Omental fat pad (tissue), 4 donors: ENCODE results near the gene ARPC4. TPM values are rescaled to one million over a fixed set of nuclear protein-coding genes. Genes with fewer than 3 reads are reported as not detected.

Source experiments
- ATAC-seq: fragments of 150-250 bp; one replicate; pipeline ENCODE4 v1.9.1; 2016; ENCODE audit warnings: mild to moderate bottlenecking, moderate library complexity; ENCODE audit not compliant: low FRiP score
- DNase-seq: peaks from one replicate; pipeline ENCODE4 v3.0.0-alpha.2; 2019; ENCODE audit warnings: low spot score
- total RNA-seq, 4 donors: library from RNA; depleted of rRNA; stranded (reverse); fragments of >200 nt; gene quantifications; one replicate each; pipeline ENCODE4 v1.1.0, GENCODE V29; 2016
- TF ChIP-seq, protein P1 (sequence below), 3 donors: fragments of 450-650 bp; IDR thresholded peaks; one replicate each; pipeline ENCODE4 v1.5.1; 2016 to 2017; ENCODE audit warnings: antibody characterized with exemption in 3 of 3, mild to moderate bottlenecking in 3 of 3, moderate library complexity in 2 of 3

The ARPC4 gene
- total RNA-seq, 4 donors from 2014 or later: 99.0 to 141 (median 122) TPM

DNA sequence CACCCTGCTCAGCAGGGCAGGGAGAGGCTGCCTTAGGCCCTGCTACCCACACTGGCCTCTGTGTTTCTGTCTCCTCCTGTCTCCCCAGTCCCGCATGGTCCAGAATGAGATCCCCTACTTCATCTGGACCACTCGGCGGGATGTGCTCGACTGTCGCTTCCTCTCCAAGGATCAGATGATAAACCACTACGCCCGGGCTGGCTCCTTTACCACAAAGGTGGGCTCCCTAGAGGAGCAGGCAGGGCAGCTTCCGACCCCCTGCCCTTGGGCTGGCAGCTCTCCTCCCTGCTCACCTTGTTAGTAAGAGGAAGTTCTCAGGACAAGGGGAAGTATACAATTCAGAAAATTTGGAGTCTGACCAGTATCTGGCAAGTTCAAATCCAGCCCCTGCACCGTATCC is 23.1 kb downstream of the ARPC4 start:
- TF ChIP-seq, protein P1, sequence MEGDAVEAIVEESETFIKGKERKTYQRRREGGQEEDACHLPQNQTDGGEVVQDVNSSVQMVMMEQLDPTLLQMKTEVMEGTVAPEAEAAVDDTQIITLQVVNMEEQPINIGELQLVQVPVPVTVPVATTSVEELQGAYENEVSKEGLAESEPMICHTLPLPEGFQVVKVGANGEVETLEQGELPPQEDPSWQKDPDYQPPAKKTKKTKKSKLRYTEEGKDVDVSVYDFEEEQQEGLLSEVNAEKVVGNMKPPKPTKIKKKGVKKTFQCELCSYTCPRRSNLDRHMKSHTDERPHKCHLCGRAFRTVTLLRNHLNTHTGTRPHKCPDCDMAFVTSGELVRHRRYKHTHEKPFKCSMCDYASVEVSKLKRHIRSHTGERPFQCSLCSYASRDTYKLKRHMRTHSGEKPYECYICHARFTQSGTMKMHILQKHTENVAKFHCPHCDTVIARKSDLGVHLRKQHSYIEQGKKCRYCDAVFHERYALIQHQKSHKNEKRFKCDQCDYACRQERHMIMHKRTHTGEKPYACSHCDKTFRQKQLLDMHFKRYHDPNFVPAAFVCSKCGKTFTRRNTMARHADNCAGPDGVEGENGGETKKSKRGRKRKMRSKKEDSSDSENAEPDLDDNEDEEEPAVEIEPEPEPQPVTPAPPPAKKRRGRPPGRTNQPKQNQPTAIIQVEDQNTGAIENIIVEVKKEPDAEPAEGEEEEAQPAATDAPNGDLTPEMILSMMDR (IDR thresholded peaks at IDR 0.05): no peak
- ATAC-seq: no peak
- no peak for DNase-seq

DNA sequence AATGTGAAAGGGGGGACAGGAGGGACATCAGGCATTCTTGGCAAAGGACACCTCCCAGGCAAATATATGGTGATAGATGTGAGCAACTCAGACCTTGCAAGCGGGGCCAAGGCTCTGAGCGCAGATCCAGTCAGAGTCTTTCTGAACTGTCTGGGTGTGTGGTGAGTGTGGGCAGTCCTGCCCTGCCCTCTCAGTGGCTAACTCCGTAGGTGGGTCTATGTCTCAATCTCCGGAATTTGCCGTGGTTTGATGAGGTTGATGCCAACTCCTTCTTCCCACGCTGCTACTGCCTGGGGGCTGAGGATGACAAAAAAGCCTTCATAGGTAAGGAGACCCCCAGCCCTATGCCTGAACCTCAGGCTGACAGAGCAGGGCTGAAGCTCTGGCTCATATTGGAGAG is 24.6 kb downstream of the ARPC4 start:
- DNase-seq (no peak), ATAC-seq (no peak)
- TF ChIP-seq, protein P1 (IDR thresholded peaks at IDR 0.05): no peak

DNA sequence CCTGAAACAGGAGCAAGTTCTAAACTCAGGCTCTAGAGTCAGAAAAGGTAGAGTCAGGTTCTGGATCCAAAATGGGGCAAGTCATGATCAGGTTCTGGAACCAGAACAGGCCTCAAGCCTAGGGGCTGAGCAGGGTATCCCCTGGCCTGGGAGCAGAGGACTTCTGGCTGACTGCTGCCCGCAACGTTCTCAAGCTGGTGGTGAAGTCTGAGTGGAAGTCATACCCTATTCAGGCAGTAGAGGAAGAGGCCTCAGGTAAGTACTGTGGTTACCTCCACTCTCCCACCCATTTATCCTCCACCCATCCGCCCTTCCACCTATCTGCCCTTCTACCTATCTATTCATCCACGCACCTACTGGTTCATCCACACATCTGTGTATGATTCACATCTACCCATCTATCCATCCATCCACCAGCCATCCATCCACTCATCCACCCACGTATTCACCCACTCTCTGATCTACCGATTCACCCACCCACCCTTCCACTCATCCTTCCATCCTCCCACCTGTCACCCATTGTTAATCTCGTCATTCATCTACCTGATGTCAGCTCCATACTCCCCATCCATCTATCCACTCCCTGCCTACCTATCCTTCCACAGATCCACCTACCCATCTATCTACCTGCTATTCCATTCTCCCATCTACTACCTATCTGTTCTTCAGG is 25.9 kb downstream of the ARPC4 start:
- no peak for DNase-seq
- ATAC-seq: no peak
- TF ChIP-seq, protein P1 (IDR thresholded peaks at IDR 0.05): no peak

DNA sequence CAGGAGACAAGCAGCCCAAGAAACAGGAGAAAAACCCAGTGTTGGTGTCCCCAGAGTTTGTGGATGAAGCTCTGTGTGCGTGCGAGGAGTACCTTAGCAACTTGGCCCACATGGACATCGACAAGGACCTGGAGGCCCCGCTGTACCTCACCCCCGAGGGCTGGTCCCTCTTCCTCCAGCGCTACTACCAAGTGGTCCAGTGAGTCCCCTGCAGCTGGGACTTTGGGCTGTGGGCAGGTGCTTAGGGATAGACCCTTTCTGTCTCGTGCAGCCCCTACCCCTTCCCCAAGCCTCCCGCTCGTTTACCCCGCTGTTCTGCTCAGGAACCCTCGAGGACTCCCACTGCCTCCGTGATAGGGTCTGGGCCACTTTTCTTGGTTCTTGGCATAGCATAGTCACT is 27.7 kb downstream of the ARPC4 start:
- TF ChIP-seq, protein P1 (IDR thresholded peaks at IDR 0.05): no peak
- DNase-seq: no peak
- ATAC-seq: no peak

DNA sequence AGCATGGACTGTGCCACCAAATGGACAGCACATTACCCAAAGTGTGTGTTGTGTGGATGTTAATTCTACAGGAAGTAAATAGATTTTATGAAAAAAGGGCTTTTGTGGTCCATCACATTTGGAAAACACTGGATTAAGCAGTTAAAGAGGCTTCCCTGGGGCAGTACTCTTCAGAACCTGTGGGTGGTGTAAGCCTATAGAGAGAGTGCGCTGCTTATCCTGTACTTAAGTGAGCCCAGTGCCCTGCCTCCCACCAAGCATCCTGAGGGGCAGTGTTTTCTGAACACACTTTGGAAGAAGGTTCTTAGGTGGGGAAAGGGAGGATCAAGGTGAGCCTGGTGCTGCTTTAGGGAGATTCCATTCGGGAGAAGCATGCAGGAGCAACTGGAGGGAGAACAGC is 28.1 kb downstream of the ARPC4 start:
- no peak for DNase-seq
- ATAC-seq: no peak
- TF ChIP-seq, protein P1 (IDR thresholded peaks at IDR 0.05): no peak

DNA sequence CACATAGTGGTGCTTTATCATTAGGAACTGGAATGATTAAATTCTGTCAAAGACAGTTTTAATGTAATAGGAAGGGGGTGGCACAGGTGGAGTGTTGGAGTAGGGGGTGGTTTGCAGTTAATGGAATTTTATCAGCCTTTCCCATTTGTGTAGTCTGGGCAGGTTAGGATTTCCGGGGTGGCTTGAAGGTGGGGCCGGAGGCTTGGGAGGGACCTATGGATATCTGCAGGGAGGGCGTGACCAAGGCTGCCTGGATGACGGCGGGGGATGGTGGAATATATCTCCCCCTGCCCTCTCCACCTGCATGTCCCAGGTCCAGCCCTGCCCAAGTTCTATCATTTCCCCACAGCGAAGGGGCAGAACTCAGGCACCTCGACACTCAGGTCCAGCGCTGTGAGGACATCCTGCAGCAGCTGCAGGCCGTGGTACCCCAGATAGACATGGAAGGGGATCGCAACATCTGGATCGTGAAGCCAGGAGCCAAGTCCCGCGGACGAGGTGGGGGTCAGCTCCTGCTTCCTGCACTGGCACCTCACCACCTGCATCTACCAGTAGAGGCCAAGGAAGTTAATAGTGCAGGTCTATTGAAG is 32.7 kb downstream of the ARPC4 start:
- DNase-seq: no peak
- ATAC-seq: no peak
- TF ChIP-seq, protein P1 (IDR thresholded peaks at IDR 0.05): no peak
